SK-N-SH treated with all-trans-retinoic acid at 6 μM for 48 hours (cell line): ENCODE results near the gene KRTAP5-2.

Experiments
- RARB ChIP-seq: fragments of 250-450 bp; sonication (Bioruptor Pico); IDR thresholded peaks from 2 replicates; pipeline ENCODE4 v1.8.0; 2021; ENCODE audit warnings: mild to moderate bottlenecking, moderate library complexity
- TOX ChIP-seq: fragments of 250-450 bp; sonication (Bioruptor Pico); IDR thresholded peaks from 2 replicates; pipeline ENCODE4 v1.8.0; 2021; ENCODE audit warnings: mild to moderate bottlenecking, moderate library complexity, borderline replicate concordance
- ZFP30 ChIP-seq: fragments of 450-650 bp; formaldehyde crosslinking; IDR thresholded peaks from 2 replicates; pipeline ENCODE4 v1.5.0; 2022; ENCODE audit warnings: mild to moderate bottlenecking, moderate library complexity
- ZNF565 ChIP-seq: fragments of 450-650 bp; formaldehyde crosslinking; conservative IDR thresholded peaks from 2 replicates; pipeline ENCODE4 v1.5.0; 2020; ENCODE audit warnings: low read depth, mild to moderate bottlenecking, moderate library complexity
- TF ChIP-seq, protein P1 (sequence below): fragments of 250-450 bp; sonication (Bioruptor Pico); IDR thresholded peaks from 2 replicates; pipeline ENCODE4 v1.8.0; 2021; ENCODE audit warnings: low read depth, mild to moderate bottlenecking, moderate library complexity, borderline replicate concordance

GRCh38 chr11:1592628-1593027 lies 5.5 kb downstream of the KRTAP5-2 start:
- TF ChIP-seq ZFP30, result no peak
- TF ChIP-seq RARB, result no peak
- TF ChIP-seq, protein P1, sequence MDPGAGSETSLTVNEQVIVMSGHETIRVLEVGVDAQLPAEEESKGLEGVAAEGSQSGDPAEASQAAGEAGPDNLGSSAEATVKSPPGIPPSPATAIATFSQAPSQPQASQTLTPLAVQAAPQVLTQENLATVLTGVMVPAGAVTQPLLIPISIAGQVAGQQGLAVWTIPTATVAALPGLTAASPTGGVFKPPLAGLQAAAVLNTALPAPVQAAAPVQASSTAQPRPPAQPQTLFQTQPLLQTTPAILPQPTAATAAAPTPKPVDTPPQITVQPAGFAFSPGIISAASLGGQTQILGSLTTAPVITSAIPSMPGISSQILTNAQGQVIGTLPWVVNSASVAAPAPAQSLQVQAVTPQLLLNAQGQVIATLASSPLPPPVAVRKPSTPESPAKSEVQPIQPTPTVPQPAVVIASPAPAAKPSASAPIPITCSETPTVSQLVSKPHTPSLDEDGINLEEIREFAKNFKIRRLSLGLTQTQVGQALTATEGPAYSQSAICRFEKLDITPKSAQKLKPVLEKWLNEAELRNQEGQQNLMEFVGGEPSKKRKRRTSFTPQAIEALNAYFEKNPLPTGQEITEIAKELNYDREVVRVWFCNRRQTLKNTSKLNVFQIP (CRISPR knock-in tag), result no peak
- no peak for TF ChIP-seq TOX (CRISPR knock-in tag)
- no peak for TF ChIP-seq ZNF565
